ENCODE results near the gene RPS6KA5.

RPS6KA5 gene

GRCh38 chr14:91082282-91082681 lies 21.8 kb upstream of the RPS6KA5 start:
- Histone ChIP-seq H3K4me1 (ENCODE audit: low read length) (no peaks in the 10 kb centered on the region), H3K36me3 (replicated peaks; ENCODE audit: insufficient read depth, low read length) (no peaks in the 10 kb centered on the region), H3K79me2 (ENCODE audit: low read length) (no peaks in the 10 kb centered on the region), H3K4me2 (ENCODE audit: low read depth, low read length) (no peak overlapping the region), H3K9me3 (replicated peaks; ENCODE audit: insufficient read depth, low read length) (no peaks in the 10 kb centered on the region), H3K27ac (ENCODE audit: low read length) (no peak overlapping the region), H3K9ac (ENCODE audit: low read length) (no peak overlapping the region), H3K9me2 (replicated peaks; ENCODE audit: insufficient read depth, low read length) (no peaks in the 10 kb centered on the region), H3F3A (ENCODE audit: insufficient read depth, low read length) (no peaks in the 10 kb centered on the region), H3K4me3 (ENCODE audit: low read length) (no peak overlapping the region), H2AFZ (ENCODE audit: low read length) (no peak overlapping the region), H4K20me1 (ENCODE audit: insufficient read depth, low read length) (no peaks in the 10 kb centered on the region), H3K27me3 (replicated peaks; ENCODE audit: insufficient read depth, low read length) (no peaks in the 10 kb centered on the region)
- TF ChIP-seq CTCF (IDR thresholded peaks at IDR 0.05; ENCODE audit: low read length) (no peak), EZH2phosphoT487 (IDR thresholded peaks at IDR 0.05; ENCODE audit: low read length) (no peak), EZH2 (optimal IDR thresholded peaks at IDR 0.05; ENCODE audit: low read depth, low read length) (no peak)
- no peak for DNase-seq

- TF ChIP-seq CTCF (IDR thresholded peaks at IDR 0.05; ENCODE audit: low read length) (no peak), EZH2phosphoT487 (IDR thresholded peaks at IDR 0.05; ENCODE audit: low read length) (no peak), EZH2 (optimal IDR thresholded peaks at IDR 0.05; ENCODE audit: low read depth, low read length) (no peak)
- no peak overlapping the region for H3K4me2 ChIP-seq (ENCODE audit: low read depth, low read length)
- H3K27me3 ChIP-seq (replicated peaks; ENCODE audit: insufficient read depth, low read length), result no peaks in the 10 kb centered on the region
- no peaks in the 10 kb centered on the region for H3K79me2 ChIP-seq (ENCODE audit: low read length)
- H3K4me3 ChIP-seq (ENCODE audit: low read length), result no peak overlapping the region
- H3K4me1 ChIP-seq (ENCODE audit: low read length), result no peaks in the 10 kb centered on the region
- H3K36me3 ChIP-seq (replicated peaks; ENCODE audit: insufficient read depth, low read length), result no peaks in the 10 kb centered on the region
- no peak for DNase-seq
- H3F3A ChIP-seq (ENCODE audit: insufficient read depth, low read length), result no peaks in the 10 kb centered on the region
- no peaks in the 10 kb centered on the region for H3K9me3 ChIP-seq (replicated peaks; ENCODE audit: insufficient read depth, low read length)
- H3K9ac ChIP-seq (ENCODE audit: low read length), result no peak overlapping the region
- H4K20me1 ChIP-seq (ENCODE audit: insufficient read depth, low read length), result no peaks in the 10 kb centered on the region
- H3K9me2 ChIP-seq (replicated peaks; ENCODE audit: insufficient read depth, low read length), result no peaks in the 10 kb centered on the region
- no peak overlapping the region for H3K27ac ChIP-seq (ENCODE audit: low read length)
- no peak overlapping the region for H2AFZ ChIP-seq (ENCODE audit: low read length)
Measured at GRCh38 chr14:91080071-91080470, 19.6 kb upstream of the RPS6KA5 start.

GRCh38 chr14:91078095-91078737 lies 17.8 kb upstream of the RPS6KA5 start:
- no peak for TF ChIP-seq CTCF (IDR thresholded peaks at IDR 0.05; ENCODE audit: low read length)
- TF ChIP-seq EZH2 (optimal IDR thresholded peaks at IDR 0.05; ENCODE audit: low read depth, low read length), result no peak
- Histone ChIP-seq H4K20me1 (ENCODE audit: insufficient read depth, low read length) (no peaks in the 10 kb centered on the region), H3K9ac (ENCODE audit: low read length) (no peak overlapping the region), H3K4me2 (ENCODE audit: low read depth, low read length) (no peak overlapping the region), H3K4me3 (ENCODE audit: low read length) (no peak overlapping the region), H3K79me2 (ENCODE audit: low read length) (no peaks in the 10 kb centered on the region), H3K27ac (ENCODE audit: low read length) (peak overlapping the region; percentile 29; the same call in 1 of the 2 replicates), H3K9me2 (replicated peaks; ENCODE audit: insufficient read depth, low read length) (no peaks in the 10 kb centered on the region), H3K9me3 (replicated peaks; ENCODE audit: insufficient read depth, low read length) (no peaks in the 10 kb centered on the region), H2AFZ (ENCODE audit: low read length) (no peak overlapping the region), H3K36me3 (replicated peaks; ENCODE audit: insufficient read depth, low read length) (no peaks in the 10 kb centered on the region), H3K4me1 (ENCODE audit: low read length) (no peaks in the 10 kb centered on the region), H3F3A (ENCODE audit: insufficient read depth, low read length) (no peaks in the 10 kb centered on the region), H3K27me3 (replicated peaks; ENCODE audit: insufficient read depth, low read length) (no peaks in the 10 kb centered on the region)
- peak; percentile 29 for DNase-seq
